WTC11 (cell line): ENCODE data around the gene GON7. TPM values are rescaled to one million over a fixed set of nuclear protein-coding genes. Genes with fewer than 3 reads are reported as not detected.
"Not testable (repeated sequence)": the region's sequence is repeated elsewhere in the genome, so short reads cannot be mapped to it uniquely, and the experiment has no call there.

ENCODE experiments used
- ATAC-seq: fragments of 200-7000 bp; cut with Tn5 transposase; 2 replicates; pipeline ENCODE4 v1.10.0; 2021; ENCODE audit warnings: mild to moderate bottlenecking, moderate library complexity
- CTCF ChIA-PET: fragments of 300-600 bp; sonication (Branson Sonifier 250); formaldehyde crosslinking; loops from one replicate; lab custom pipeline; 2021; ENCODE audit warnings: antibody characterized with exemption; lab: Charles Lee
- POLR2A ChIA-PET: fragments of 350-600 bp; sonication (Branson Sonifier 250); formaldehyde crosslinking; loops from one replicate; lab custom pipeline; 2021; ENCODE audit warnings: antibody characterized with exemption; lab: Charles Lee
- DNase-seq: peaks from one replicate; pipeline ENCODE4 v3.0.0; 2021; ENCODE audit warnings: low spot score
- H3K27ac Mint-ChIP-seq: 2 replicates; pipeline ENCODE4 v1.8.0; 2021; ENCODE audit warnings: mixed read lengths
- H3K27me3 Mint-ChIP-seq: 2 replicates; pipeline ENCODE4 v1.8.0; 2021; ENCODE audit warnings: low read depth, mild to moderate bottlenecking, moderate library complexity, mixed read lengths
- H3K36me3 Mint-ChIP-seq: 2 replicates; pipeline ENCODE4 v1.8.0; 2021; ENCODE audit warnings: mixed read lengths
- H3K4me1 Mint-ChIP-seq: 2 replicates; pipeline ENCODE4 v1.8.0; 2022; ENCODE audit warnings: mixed read lengths
- H3K4me3 Mint-ChIP-seq: 2 replicates; pipeline ENCODE4 v1.8.0; 2021; ENCODE audit warnings: mild to moderate bottlenecking, moderate library complexity, mixed read lengths
- H3K9me3 Mint-ChIP-seq: 2 replicates; pipeline ENCODE4 v1.8.0; 2021; ENCODE audit warnings: mixed read lengths
- ESRRA ChIP-seq: sonication (generic); formaldehyde crosslinking; IDR thresholded peaks from 2 replicates; pipeline ENCODE4 v1.8.1; 2022; ENCODE audit warnings: mild to moderate bottlenecking, missing genetic modification reagents, borderline replicate concordance
- HMGA2 ChIP-seq: fragments of 250-450 bp; sonication (Bioruptor Pico); IDR thresholded peaks from 2 replicates; pipeline ENCODE4 v1.4.0; 2021; ENCODE audit warnings: mild to moderate bottlenecking, moderate library complexity
- KAT7 ChIP-seq: sonication (generic); formaldehyde crosslinking; IDR thresholded peaks from 2 replicates; pipeline ENCODE4 v1.8.1; 2023; ENCODE audit warnings: missing genetic modification reagents, mild to moderate bottlenecking, borderline replicate concordance
- TCF7 ChIP-seq: sonication (generic); formaldehyde crosslinking; IDR thresholded peaks from 2 replicates; pipeline ENCODE4 v1.8.0; 2022; ENCODE audit warnings: mild to moderate bottlenecking, low read depth, missing genetic modification reagents, moderate library complexity
- ZNF263 ChIP-seq: sonication (generic); formaldehyde crosslinking; IDR thresholded peaks from 2 replicates; pipeline ENCODE4 v1.8.1; 2022; ENCODE audit warnings: low read depth, mild to moderate bottlenecking, moderate library complexity, missing genetic modification reagents
- ZNF416 ChIP-seq: fragments of 250-450 bp; sonication (Bioruptor Pico); IDR thresholded peaks from 2 replicates; pipeline ENCODE4 v1.9.0; 2021; ENCODE audit warnings: mild to moderate bottlenecking, inconsistent platforms
- ZNF671 ChIP-seq: fragments of 250-450 bp; sonication (Bioruptor Pico); IDR thresholded peaks from 2 replicates; pipeline ENCODE4 v1.8.0; 2021; ENCODE audit warnings: mild to moderate bottlenecking
- total RNA-seq: library from RNA; stranded (reverse); gene quantifications from 3 replicates; pipeline ENCODE4 v1.2.3, GENCODE V29; 2021
- TF ChIP-seq, protein P1 (sequence below): fragments of 250-450 bp; sonication (Bioruptor Pico); IDR thresholded peaks from 2 replicates; pipeline ENCODE4 v2.1.2; 2022; ENCODE audit warnings: mild to moderate bottlenecking, moderate library complexity
- TF ChIP-seq, protein P2 (sequence below): fragments of 250-450 bp; sonication (Bioruptor Pico); IDR thresholded peaks from 2 replicates; pipeline ENCODE4 v1.9.0; 2021; ENCODE audit warnings: mild to moderate bottlenecking
- TF ChIP-seq, protein P3 (sequence below): fragments of 250-450 bp; sonication (Bioruptor Pico); conservative IDR thresholded peaks from 2 replicates; pipeline ENCODE4 v1.9.0; 2021; ENCODE audit warnings: mild to moderate bottlenecking
- TF ChIP-seq, protein P4 (sequence below): sonication (generic); formaldehyde crosslinking; IDR thresholded peaks from 2 replicates; pipeline ENCODE4 v1.8.1; 2022; ENCODE audit warnings: mild to moderate bottlenecking, moderate library complexity, missing genetic modification reagents

The GON7 gene
- total RNA-seq, 1 experiment from 2014 or later = 7.4 TPM

DNA sequence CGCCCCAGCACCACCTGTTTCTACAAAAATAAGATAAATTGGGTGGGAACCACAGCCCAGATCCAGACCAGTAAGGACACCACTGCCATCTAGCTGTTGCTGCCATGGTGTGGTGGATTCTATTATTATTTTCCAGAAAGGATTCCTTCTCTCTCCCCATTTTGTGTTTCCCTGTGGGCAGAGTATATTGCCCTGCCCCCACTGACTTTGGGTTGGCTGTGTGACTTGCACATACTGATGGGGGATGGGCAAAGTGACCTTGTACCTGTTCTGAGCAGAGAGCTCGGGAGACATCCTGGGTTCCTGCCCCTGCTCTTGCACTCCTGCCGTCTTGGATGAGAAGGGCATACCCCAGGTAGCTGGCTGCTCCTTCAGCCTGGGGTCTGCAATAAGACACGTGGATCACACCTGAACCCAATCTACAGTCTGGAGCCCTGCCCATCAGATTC, 46.5 kb downstream of the GON7 start (continued):
- TF ChIP-seq, protein P1, sequence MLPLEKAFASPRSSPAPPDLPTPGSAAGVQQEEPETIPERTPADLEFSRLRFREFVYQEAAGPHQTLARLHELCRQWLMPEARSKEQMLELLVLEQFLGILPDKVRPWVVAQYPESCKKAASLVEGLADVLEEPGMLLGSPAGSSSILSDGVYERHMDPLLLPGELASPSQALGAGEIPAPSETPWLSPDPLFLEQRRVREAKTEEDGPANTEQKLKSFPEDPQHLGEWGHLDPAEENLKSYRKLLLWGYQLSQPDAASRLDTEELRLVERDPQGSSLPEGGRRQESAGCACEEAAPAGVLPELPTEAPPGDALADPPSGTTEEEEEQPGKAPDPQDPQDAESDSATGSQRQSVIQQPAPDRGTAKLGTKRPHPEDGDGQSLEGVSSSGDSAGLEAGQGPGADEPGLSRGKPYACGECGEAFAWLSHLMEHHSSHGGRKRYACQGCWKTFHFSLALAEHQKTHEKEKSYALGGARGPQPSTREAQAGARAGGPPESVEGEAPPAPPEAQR = no peak
- TF ChIP-seq ZNF263 (CRISPR knock-in tag) = no peak
- no peak for TF ChIP-seq KAT7
- TF ChIP-seq, protein P2, sequence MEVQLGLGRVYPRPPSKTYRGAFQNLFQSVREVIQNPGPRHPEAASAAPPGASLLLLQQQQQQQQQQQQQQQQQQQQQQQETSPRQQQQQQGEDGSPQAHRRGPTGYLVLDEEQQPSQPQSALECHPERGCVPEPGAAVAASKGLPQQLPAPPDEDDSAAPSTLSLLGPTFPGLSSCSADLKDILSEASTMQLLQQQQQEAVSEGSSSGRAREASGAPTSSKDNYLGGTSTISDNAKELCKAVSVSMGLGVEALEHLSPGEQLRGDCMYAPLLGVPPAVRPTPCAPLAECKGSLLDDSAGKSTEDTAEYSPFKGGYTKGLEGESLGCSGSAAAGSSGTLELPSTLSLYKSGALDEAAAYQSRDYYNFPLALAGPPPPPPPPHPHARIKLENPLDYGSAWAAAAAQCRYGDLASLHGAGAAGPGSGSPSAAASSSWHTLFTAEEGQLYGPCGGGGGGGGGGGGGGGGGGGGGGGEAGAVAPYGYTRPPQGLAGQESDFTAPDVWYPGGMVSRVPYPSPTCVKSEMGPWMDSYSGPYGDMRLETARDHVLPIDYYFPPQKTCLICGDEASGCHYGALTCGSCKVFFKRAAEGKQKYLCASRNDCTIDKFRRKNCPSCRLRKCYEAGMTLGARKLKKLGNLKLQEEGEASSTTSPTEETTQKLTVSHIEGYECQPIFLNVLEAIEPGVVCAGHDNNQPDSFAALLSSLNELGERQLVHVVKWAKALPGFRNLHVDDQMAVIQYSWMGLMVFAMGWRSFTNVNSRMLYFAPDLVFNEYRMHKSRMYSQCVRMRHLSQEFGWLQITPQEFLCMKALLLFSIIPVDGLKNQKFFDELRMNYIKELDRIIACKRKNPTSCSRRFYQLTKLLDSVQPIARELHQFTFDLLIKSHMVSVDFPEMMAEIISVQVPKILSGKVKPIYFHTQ (CRISPR knock-in tag) = no peak
- TF ChIP-seq ZNF671 (CRISPR knock-in tag) = no peak
- TF ChIP-seq TCF7 = no peak
- TF ChIP-seq ESRRA (CRISPR knock-in tag) = no peak
- TF ChIP-seq, protein P3, sequence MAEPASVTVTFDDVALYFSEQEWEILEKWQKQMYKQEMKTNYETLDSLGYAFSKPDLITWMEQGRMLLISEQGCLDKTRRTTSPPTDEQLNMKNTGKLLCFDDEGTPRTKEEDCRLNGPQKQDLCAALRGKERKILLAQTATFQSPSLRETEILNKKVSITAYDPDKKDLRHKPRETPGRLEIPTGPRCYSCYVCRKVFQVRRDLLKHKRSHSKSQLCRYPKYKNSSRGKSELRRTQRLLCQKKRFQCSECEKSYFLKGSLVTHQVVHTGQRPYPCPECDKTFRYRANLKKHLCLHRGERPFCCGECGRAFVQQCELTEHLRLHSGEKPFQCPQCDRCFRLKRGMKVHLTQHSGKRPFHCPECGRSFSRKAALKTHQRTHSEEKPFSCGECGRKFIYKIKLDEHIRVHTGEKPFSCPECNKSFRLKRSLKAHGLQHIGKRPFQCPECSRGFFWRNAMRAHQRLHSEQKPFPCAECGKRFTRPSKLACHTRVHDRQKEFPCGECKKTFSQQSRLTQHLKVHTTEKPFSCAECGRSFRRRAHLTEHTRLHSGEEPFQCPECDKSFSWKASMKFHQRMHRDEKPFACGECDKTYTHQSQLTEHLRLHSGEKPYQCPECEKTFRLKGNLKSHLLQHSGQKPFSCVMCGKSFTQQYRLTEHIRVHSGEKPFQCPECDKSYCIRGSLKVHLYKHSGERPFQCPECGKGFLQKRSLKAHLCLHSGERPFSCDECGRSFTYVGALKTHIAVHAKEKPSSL (CRISPR knock-in tag) = no peak
- TF ChIP-seq ZNF416 (CRISPR knock-in tag) = no peak

DNA sequence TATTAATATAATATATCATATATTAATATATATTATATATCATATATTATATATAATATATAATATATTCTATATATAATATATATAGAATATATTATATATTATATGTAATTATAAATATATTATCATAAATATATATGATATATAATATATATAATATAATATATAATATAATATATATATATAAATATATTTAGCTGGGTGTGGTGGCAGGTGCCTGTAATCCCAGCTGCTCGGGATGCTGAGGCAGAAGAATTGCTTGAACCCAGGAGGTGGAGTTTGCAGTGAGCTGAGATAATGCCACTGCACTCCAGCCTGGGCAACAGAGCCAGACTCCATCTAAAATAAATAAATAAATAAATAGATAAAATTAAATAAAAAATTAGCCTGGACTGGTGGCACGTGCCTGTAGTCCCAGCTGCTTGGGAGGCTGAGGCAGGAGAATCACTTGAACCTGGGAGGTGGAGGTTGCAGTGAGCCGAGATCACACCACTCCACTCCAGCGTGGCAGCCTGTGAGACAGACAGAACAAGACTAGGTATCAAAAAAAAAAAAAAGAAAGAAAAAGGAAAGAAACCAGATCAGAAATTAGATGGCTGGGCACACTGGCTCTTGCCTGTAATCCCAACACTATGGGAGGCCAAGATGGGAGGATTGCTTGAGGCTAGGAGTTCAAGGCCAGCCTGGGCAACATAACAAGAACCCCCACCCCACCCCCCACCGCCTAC, 47.1 kb downstream of the GON7 start:
- POLR2A ChIA-PET = interaction anchor here (0.6 kb wide), 1 partner anchor 22 kb away, joined by 8 read pairs; no protein-coding TSS in a partner anchor
- not testable (repeated sequence) for H3K36me3 Mint-ChIP-seq, H3K27me3 Mint-ChIP-seq, H3K27ac Mint-ChIP-seq, H3K4me3 Mint-ChIP-seq, H3K9me3 Mint-ChIP-seq, ATAC-seq, DNase-seq, H3K4me1 Mint-ChIP-seq
- CTCF ChIA-PET = interaction anchor here (0.6 to 3.0 kb wide), 20 partner anchors 9 to 1434 kb away, joined by 3 to 28 read pairs (median 4); partner anchors contain the start of genes GOLGA5, LYSET, MOAP1 and UBR7
- TF ChIP-seq HMGA2 (CRISPR knock-in tag) = peak; percentile 91

DNA sequence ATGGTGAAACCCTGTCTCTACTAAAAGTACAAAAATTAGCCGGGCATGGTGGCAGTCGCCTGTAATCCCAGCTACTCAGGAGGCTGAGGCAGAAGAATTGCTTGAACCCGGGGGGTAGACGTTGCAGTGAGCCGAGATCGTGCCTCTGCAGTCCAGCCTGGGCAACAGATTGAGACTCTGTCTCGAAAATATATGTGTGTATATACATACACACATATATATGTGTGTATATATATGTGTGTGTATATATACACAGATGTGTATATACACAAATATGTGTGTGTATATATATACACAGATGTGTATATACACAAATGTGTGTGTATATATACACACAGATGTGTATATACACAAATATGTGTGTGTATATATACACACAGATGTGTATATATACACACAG, 48.5 kb downstream of the GON7 start:
- H3K27ac Mint-ChIP-seq, POLR2A ChIA-PET, H3K36me3 Mint-ChIP-seq, ATAC-seq, H3K4me3 Mint-ChIP-seq, H3K27me3 Mint-ChIP-seq, CTCF ChIA-PET, H3K9me3 Mint-ChIP-seq, H3K4me1 Mint-ChIP-seq, DNase-seq: not testable (repeated sequence)

DNA sequence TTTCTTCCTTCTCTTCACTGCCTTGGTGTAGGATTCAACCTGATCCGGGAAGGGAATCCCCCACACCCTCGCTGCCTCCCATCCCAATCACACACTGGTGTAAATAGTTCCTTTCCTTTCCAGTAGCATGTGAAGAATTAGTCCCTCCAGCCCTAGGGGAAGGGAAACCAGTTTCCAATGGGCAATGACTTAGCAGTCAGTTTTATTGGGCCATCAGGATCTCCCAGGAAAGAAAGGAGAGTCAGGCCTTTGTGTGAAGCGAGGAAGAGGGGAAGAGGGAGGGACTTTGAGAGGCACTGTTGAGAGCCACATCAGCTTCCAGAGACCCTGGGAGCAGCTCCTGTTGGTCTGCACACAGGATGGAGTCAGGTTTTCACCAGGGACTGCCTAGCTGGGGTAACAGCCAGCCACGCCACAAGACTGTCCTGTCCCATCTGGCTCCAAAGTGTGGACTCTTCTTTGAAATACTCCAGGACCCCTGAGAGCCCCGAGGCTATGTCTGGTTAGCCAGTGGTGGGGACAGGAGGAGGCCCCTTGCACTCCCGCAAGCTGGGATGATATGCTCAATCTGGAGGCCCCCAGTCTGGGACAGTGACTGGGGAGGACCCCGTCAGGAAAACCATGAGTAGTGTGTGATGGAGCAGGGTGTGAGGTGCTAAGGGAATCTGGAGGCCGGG, 50.0 kb downstream of the GON7 start:
- peaks cover 4% of the 10 kb centered on the region for H3K4me1 Mint-ChIP-seq
- ChIA-PET POLR2A (interaction anchor here (0.5 kb wide), 1 partner anchor 36 kb away, joined by 3 read pairs; no protein-coding TSS in a partner anchor), CTCF (interaction anchor here (1.1 kb wide), 1 partner anchor 17 kb away, joined by 3 read pairs; no protein-coding TSS in a partner anchor)
- ATAC-seq (peak; percentile 40), DNase-seq (no peak)
- H3K4me3 Mint-ChIP-seq = no peak overlapping the region
- TF ChIP-seq, protein P4, sequence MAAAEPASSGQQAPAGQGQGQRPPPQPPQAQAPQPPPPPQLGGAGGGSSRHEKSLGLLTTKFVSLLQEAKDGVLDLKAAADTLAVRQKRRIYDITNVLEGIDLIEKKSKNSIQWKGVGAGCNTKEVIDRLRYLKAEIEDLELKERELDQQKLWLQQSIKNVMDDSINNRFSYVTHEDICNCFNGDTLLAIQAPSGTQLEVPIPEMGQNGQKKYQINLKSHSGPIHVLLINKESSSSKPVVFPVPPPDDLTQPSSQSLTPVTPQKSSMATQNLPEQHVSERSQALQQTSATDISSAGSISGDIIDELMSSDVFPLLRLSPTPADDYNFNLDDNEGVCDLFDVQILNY (CRISPR knock-in tag) = no peak
- H3K36me3 Mint-ChIP-seq = no peaks in the 10 kb centered on the region
- peak overlapping the region; percentile 9; the same call in 1 of the 2 replicates for H3K27ac Mint-ChIP-seq
- H3K27me3 Mint-ChIP-seq = no peaks in the 10 kb centered on the region
- H3K9me3 Mint-ChIP-seq = no peaks in the 10 kb centered on the region
